Measurements from ENCODE around the gene RUFY3. TPM values are rescaled to one million over a fixed set of nuclear protein-coding genes. Genes with fewer than 3 reads are reported as not detected.
"Not testable (repeated sequence)": the region's sequence is repeated elsewhere in the genome, so short reads cannot be mapped to it uniquely, and the experiment has no call there.

The RUFY3 gene
- total and polyA plus RNA-seq, 5 donors from 2014 or later: 0.79 to 14.9 (median 1.8) TPM

GRCh38 chr4:70715097-70715496, 6.7 kb upstream of the RUFY3 start:
- Mint-ChIP-seq H3K4me3 (no peak overlapping the region), H3K27ac (peak overlapping the region in 1 of 3 donors; percentile 87), H3K27me3 (peaks cover 24% of the 10 kb centered on the region), H3K9me3 (peaks cover 0 to 2% (median 0%) of the 10 kb centered on the region in 7 donors), H3K36me3 (peaks cover 3% of the 10 kb centered on the region), H3K4me1 (peaks cover under 1 to 6% (median 4%) of the 10 kb centered on the region in 4 donors)
- Histone ChIP-seq H3K4me3 (ENCODE audit: low read depth, low read length) (no peak overlapping the region), H3K9me3 (ENCODE audit: control insufficient read depth in 2 of 2, low read length in 2 of 2) (no peaks in the 10 kb centered on the region), H3K27ac (ENCODE audit: insufficient read depth, low read length, poor library complexity, severe bottlenecking) (no peak overlapping the region), H3K4me1 (ENCODE audit: control insufficient read depth, insufficient read depth, low read length, poor library complexity, severe bottlenecking) (no peaks in the 10 kb centered on the region), H3K27me3 (ENCODE audit: control insufficient read depth, insufficient read depth, low read length) (no peaks in the 10 kb centered on the region), H3K36me3 (ENCODE audit: control insufficient read depth, insufficient read depth, low read length) (no peaks in the 10 kb centered on the region)
- no peak for ATAC-seq (ENCODE audit: low read depth in 2 of 2)
- DNase-seq: no peak

- Mint-ChIP-seq H3K4me1 (peaks cover 0 to 14% (median 9%) of the 10 kb centered on the region in 4 donors), H3K9me3 (peaks cover 0 to 2% (median 0%) of the 10 kb centered on the region in 7 donors), H3K4me3 (no peak overlapping the region), H3K27me3 (peaks cover 23% of the 10 kb centered on the region), H3K36me3 (peaks cover 3% of the 10 kb centered on the region), H3K27ac (no peak overlapping the region)
- no peaks in the 10 kb centered on the region for H3K9me3 ChIP-seq (ENCODE audit: control insufficient read depth in 2 of 2, low read length in 2 of 2)
- no peak overlapping the region for H3K4me3 ChIP-seq (ENCODE audit: low read depth, low read length)
- H3K36me3 ChIP-seq (ENCODE audit: control insufficient read depth, insufficient read depth, low read length): no peaks in the 10 kb centered on the region
- peaks cover 1% of the 10 kb centered on the region for H3K27me3 ChIP-seq (ENCODE audit: control insufficient read depth, insufficient read depth, low read length)
- no peak for DNase-seq
- no peaks in the 10 kb centered on the region for H3K4me1 ChIP-seq (ENCODE audit: control insufficient read depth, insufficient read depth, low read length, poor library complexity, severe bottlenecking)
- no peak overlapping the region for H3K27ac ChIP-seq (ENCODE audit: insufficient read depth, low read length, poor library complexity, severe bottlenecking)
- ATAC-seq (ENCODE audit: low read depth in 2 of 2): no peak
Observed at GRCh38 chr4:70718811-70719604, 2.8 kb upstream of the RUFY3 start.

GRCh38 chr4:70722199-70722791, 531 bp downstream of the RUFY3 start:
- Histone ChIP-seq H3K36me3 (ENCODE audit: control insufficient read depth, insufficient read depth, low read length) (no peaks in the 10 kb centered on the region), H3K27ac (ENCODE audit: insufficient read depth, low read length, poor library complexity, severe bottlenecking) (no peak overlapping the region), H3K27me3 (ENCODE audit: control insufficient read depth, insufficient read depth, low read length) (peaks cover 1% of the 10 kb centered on the region), H3K9me3 (ENCODE audit: control insufficient read depth in 2 of 2, low read length in 2 of 2) (no peaks in the 10 kb centered on the region), H3K4me1 (ENCODE audit: control insufficient read depth, insufficient read depth, low read length, poor library complexity, severe bottlenecking) (no peaks in the 10 kb centered on the region), H3K4me3 (ENCODE audit: low read depth, low read length) (no peak overlapping the region)
- Mint-ChIP-seq H3K36me3 (peaks cover 3% of the 10 kb centered on the region), H3K9me3 (peaks cover 0 to 2% (median 0%) of the 10 kb centered on the region in 7 donors), H3K4me1 (peaks cover 0 to 14% (median 6%) of the 10 kb centered on the region in 4 donors), H3K4me3 (no peak overlapping the region), H3K27ac (peak overlapping the region in 2 of 3 donors; percentile 12 to 67), H3K27me3 (peaks cover 19% of the 10 kb centered on the region)
- ATAC-seq (ENCODE audit: low read depth in 2 of 2) (no peak), DNase-seq (no peak)

- H3K36me3 ChIP-seq (ENCODE audit: control insufficient read depth, insufficient read depth, low read length): no peaks in the 10 kb centered on the region
- H3K27ac ChIP-seq (ENCODE audit: insufficient read depth, low read length, poor library complexity, severe bottlenecking): no peak overlapping the region
- Mint-ChIP-seq H3K27ac (no peak overlapping the region), H3K4me3 (no peak overlapping the region), H3K27me3 (peaks cover 11% of the 10 kb centered on the region), H3K9me3 (no peaks in the 10 kb centered on the region), H3K36me3 (no peaks in the 10 kb centered on the region), H3K4me1 (peaks cover 0 to 14% (median 6%) of the 10 kb centered on the region in 4 donors)
- DNase-seq (no peak), ATAC-seq (ENCODE audit: low read depth in 2 of 2) (no peak)
- H3K4me3 ChIP-seq (ENCODE audit: low read depth, low read length): no peak overlapping the region
- H3K9me3 ChIP-seq (ENCODE audit: control insufficient read depth in 2 of 2, low read length in 2 of 2): no peaks in the 10 kb centered on the region
- peaks cover 1% of the 10 kb centered on the region for H3K27me3 ChIP-seq (ENCODE audit: control insufficient read depth, insufficient read depth, low read length)
- H3K4me1 ChIP-seq (ENCODE audit: control insufficient read depth, insufficient read depth, low read length, poor library complexity, severe bottlenecking): no peaks in the 10 kb centered on the region
Observed at GRCh38 chr4:70724463-70724862, 2.7 kb downstream of the RUFY3 start.

GRCh38 chr4:70725633-70726032, 3.9 kb downstream of the RUFY3 start:
- H3K4me3 Mint-ChIP-seq: no peak overlapping the region
- H3K4me1 Mint-ChIP-seq: peaks cover 0 to 14% (median 6%) of the 10 kb centered on the region in 4 donors
- no peaks in the 10 kb centered on the region for H3K4me1 ChIP-seq (ENCODE audit: control insufficient read depth, insufficient read depth, low read length, poor library complexity, severe bottlenecking)
- no peak overlapping the region for H3K4me3 ChIP-seq (ENCODE audit: low read depth, low read length)
- no peak overlapping the region for H3K27ac ChIP-seq (ENCODE audit: insufficient read depth, low read length, poor library complexity, severe bottlenecking)
- no peak for ATAC-seq (ENCODE audit: low read depth in 2 of 2)
- H3K9me3 Mint-ChIP-seq: no peaks in the 10 kb centered on the region
- no peaks in the 10 kb centered on the region for H3K36me3 Mint-ChIP-seq
- no peak overlapping the region for H3K27ac Mint-ChIP-seq
- no peak for DNase-seq
- no peaks in the 10 kb centered on the region for H3K36me3 ChIP-seq (ENCODE audit: control insufficient read depth, insufficient read depth, low read length)
- H3K27me3 ChIP-seq (ENCODE audit: control insufficient read depth, insufficient read depth, low read length): peaks cover 1% of the 10 kb centered on the region
- H3K9me3 ChIP-seq (ENCODE audit: control insufficient read depth in 2 of 2, low read length in 2 of 2): no peaks in the 10 kb centered on the region
- peaks cover 4% of the 10 kb centered on the region for H3K27me3 Mint-ChIP-seq

GRCh38 chr4:70726515-70726914, 4.8 kb downstream of the RUFY3 start:
- not testable (repeated sequence) for H3K27ac ChIP-seq (ENCODE audit: insufficient read depth, low read length, poor library complexity, severe bottlenecking); H3K9me3 ChIP-seq (ENCODE audit: control insufficient read depth in 2 of 2, low read length in 2 of 2); ATAC-seq (ENCODE audit: low read depth in 2 of 2); H3K9me3 Mint-ChIP-seq; H3K4me3 ChIP-seq (ENCODE audit: low read depth, low read length); H3K27me3 Mint-ChIP-seq; H3K27me3 ChIP-seq (ENCODE audit: control insufficient read depth, insufficient read depth, low read length); H3K36me3 Mint-ChIP-seq; H3K27ac Mint-ChIP-seq; H3K36me3 ChIP-seq (ENCODE audit: control insufficient read depth, insufficient read depth, low read length); H3K4me3 Mint-ChIP-seq; H3K4me1 ChIP-seq (ENCODE audit: control insufficient read depth, insufficient read depth, low read length, poor library complexity, severe bottlenecking); DNase-seq
- peaks cover 0 to 14% (median 6%) of the 10 kb centered on the region in 4 donors for H3K4me1 Mint-ChIP-seq

GRCh38 chr4:70728091-70728490, 6.3 kb downstream of the RUFY3 start:
- Mint-ChIP-seq H3K27me3 (no peaks in the 10 kb centered on the region), H3K36me3 (no peaks in the 10 kb centered on the region), H3K27ac (no peak overlapping the region), H3K4me3 (no peak overlapping the region), H3K9me3 (no peaks in the 10 kb centered on the region), H3K4me1 (peaks cover 0 to 3% (median 1%) of the 10 kb centered on the region in 4 donors)
- DNase-seq: no peak
- Histone ChIP-seq H3K27ac (ENCODE audit: insufficient read depth, low read length, poor library complexity, severe bottlenecking) (no peak overlapping the region), H3K27me3 (ENCODE audit: control insufficient read depth, insufficient read depth, low read length) (no peaks in the 10 kb centered on the region), H3K9me3 (ENCODE audit: control insufficient read depth in 2 of 2, low read length in 2 of 2) (no peaks in the 10 kb centered on the region), H3K36me3 (ENCODE audit: control insufficient read depth, insufficient read depth, low read length) (no peaks in the 10 kb centered on the region), H3K4me1 (ENCODE audit: control insufficient read depth, insufficient read depth, low read length, poor library complexity, severe bottlenecking) (no peaks in the 10 kb centered on the region), H3K4me3 (ENCODE audit: low read depth, low read length) (no peak overlapping the region)
- ATAC-seq (ENCODE audit: low read depth in 2 of 2): no peak

Data from CD4-positive, CD25-positive, alpha-beta regulatory T cell (primary cell).